Measurements from ENCODE around the gene TAC3.
"Not testable (repeated sequence)": the region's sequence is repeated elsewhere in the genome, so short reads cannot be mapped to it uniquely, and the experiment has no call there.

The TAC3 gene

DNA sequence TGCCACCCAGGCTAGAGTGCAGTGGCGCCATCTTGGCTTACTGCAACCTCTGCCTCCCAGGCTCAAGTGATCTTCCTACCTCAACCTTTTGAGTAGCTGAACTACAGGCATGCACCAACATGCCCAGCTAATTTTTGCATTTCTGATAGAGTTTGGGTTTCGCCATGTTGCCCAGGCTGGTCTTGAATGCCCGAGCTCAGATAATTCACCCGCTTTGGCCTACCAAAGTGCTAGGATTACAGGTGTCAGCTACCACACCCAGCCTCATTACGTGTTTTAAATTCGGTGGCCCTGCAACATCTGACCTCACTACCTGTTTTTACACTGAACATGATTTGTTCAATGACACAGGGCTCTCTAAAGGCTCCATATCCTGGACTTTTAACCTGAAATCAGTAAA is 36.1 kb downstream of the TAC3 start:
- no peak for DNase-seq

- DNase-seq, result no peak
Observed at GRCh38 chr12:56979628-56980027, 36.7 kb downstream of the TAC3 start.

GRCh38 chr12:56978397-56979138 is 37.8 kb downstream of the TAC3 start:
- DNase-seq, result no peak

GRCh38 chr12:56977361-56977760 is 39.0 kb downstream of the TAC3 start:
- not testable (repeated sequence) for DNase-seq

DNA sequence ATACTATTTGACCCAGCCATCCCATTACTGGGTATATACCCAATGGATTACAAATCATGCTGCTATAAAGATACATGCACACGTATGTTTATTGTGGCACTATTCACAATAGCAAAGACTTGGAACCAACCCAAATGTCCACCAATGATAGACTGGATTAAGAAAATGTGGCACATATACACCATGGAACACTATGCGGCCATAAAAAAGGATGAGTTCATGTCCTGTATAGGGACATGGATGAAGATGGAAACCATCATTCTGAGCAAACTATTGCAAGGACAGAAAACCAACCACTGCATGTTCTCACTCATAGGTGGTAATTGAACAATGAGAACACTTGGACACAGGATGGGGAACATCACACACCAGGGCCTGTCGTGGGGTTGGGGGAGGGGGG is 42.1 kb downstream of the TAC3 start:
- DNase-seq, result not testable (repeated sequence)

GRCh38 chr12:56968910-56969309 is 47.4 kb downstream of the TAC3 start:
- not testable (repeated sequence) for DNase-seq

- DNase-seq, result not testable (repeated sequence)
Observed at GRCh38 chr12:56965997-56966642, 50.2 kb downstream of the TAC3 start.

DNA sequence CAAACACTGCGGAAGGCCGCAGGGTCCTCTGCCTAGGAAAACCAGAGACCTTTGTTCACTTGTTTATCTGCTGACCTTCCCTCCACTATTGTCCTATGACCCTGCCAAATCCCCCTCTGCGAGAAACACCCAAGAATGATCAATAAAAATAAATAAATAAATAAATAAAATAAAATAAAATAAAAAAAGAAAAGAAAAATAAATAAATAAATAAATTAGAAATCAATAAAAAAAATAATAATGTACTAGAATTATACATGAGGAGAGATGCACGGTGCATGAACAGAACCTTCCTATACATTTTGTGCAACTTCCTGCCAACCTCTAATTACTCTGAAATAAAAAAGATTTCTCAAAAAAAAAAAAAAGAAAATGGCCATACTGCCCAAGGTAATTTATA is 51.2 kb downstream of the TAC3 start:
- not testable (repeated sequence) for DNase-seq

GRCh38 chr12:56963557-56963956 is 52.8 kb downstream of the TAC3 start:
- DNase-seq, result not testable (repeated sequence)

DNA sequence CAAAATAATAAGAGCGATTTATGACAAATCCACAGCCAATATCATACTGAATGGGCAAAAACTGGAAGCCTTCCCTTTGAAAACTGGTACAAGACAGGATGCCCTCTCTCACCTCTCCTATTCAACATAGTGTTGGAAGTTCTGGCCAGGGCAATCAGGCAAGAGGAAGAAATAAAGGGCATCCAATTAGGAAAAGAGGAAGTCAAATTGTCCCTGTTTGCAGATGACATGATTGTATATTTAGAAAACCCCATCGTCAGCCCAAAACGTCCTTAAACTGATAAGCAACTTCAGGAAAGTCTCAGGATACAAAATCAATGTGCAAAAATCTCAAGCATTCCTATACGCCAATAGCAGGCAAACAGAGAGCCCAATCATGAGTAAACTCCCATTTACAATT is 54.1 kb downstream of the TAC3 start:
- DNase-seq, result not testable (repeated sequence)
